ENCODE data around the gene MAGEF1. TPM values are rescaled to one million over a fixed set of nuclear protein-coding genes. Genes with fewer than 3 reads are reported as not detected.
"Not testable (repeated sequence)": the region's sequence is repeated elsewhere in the genome, so short reads cannot be mapped to it uniquely, and the experiment has no call there.

MAGEF1 gene
- total RNA-seq, 1 donor from 2014 or later = 29.4 TPM

GRCh38 chr3:184742676-184743135 is 30.8 kb upstream of the MAGEF1 start:
- peak; percentile 84 for DNase-seq (ENCODE audit: low spot score)

GRCh38 chr3:184741798-184742675 is 30.2 kb upstream of the MAGEF1 start:
- no peak for DNase-seq (ENCODE audit: low spot score)

GRCh38 chr3:184741259-184741556 is 29.3 kb upstream of the MAGEF1 start:
- no peak for DNase-seq (ENCODE audit: low spot score)

- peak; percentile 52 for DNase-seq (ENCODE audit: low spot score)
Observed at GRCh38 chr3:184740509-184741258, 28.8 kb upstream of the MAGEF1 start.

- no peak for DNase-seq (ENCODE audit: low spot score)
Observed at GRCh38 chr3:184739594-184740505, 28.0 kb upstream of the MAGEF1 start.

GRCh38 chr3:184738982-184739381 is 27.1 kb upstream of the MAGEF1 start:
- no peak for DNase-seq (ENCODE audit: low spot score)

GRCh38 chr3:184738506-184738890 is 26.6 kb upstream of the MAGEF1 start:
- DNase-seq (ENCODE audit: low spot score) = no peak

- DNase-seq (ENCODE audit: low spot score) = peak; percentile 90
Observed at GRCh38 chr3:184737641-184738505, 26.0 kb upstream of the MAGEF1 start.

GRCh38 chr3:184737063-184737462 is 25.2 kb upstream of the MAGEF1 start:
- no peak for DNase-seq (ENCODE audit: low spot score)

GRCh38 chr3:184734903-184735701 is 23.2 kb upstream of the MAGEF1 start:
- DNase-seq (ENCODE audit: low spot score) = no peak

- no peak for DNase-seq (ENCODE audit: low spot score)
Observed at GRCh38 chr3:184733971-184734608, 22.2 kb upstream of the MAGEF1 start.

GRCh38 chr3:184733181-184733580 is 21.3 kb upstream of the MAGEF1 start:
- no peak for DNase-seq (ENCODE audit: low spot score)

GRCh38 chr3:184731786-184732537 is 20.1 kb upstream of the MAGEF1 start:
- no peak for DNase-seq (ENCODE audit: low spot score)

- DNase-seq (ENCODE audit: low spot score) = no peak
Observed at GRCh38 chr3:184730924-184731323, 19.1 kb upstream of the MAGEF1 start.

- not testable (repeated sequence) for DNase-seq (ENCODE audit: low spot score)
Observed at GRCh38 chr3:184729154-184729553, 17.3 kb upstream of the MAGEF1 start.

GRCh38 chr3:184728010-184728527 is 16.2 kb upstream of the MAGEF1 start:
- DNase-seq (ENCODE audit: low spot score) = no peak

GRCh38 chr3:184727357-184728009 is 15.6 kb upstream of the MAGEF1 start:
- peak; percentile 91 for DNase-seq (ENCODE audit: low spot score)

GRCh38 chr3:184726497-184726896 is 14.6 kb upstream of the MAGEF1 start:
- no peak for DNase-seq (ENCODE audit: low spot score)

Measured in umbilical cord (tissue), 2 donors.